Gastrocnemius medialis (tissue), 4 donors: ENCODE data around the gene HK3. TPM values are rescaled to one million over a fixed set of nuclear protein-coding genes. Genes with fewer than 3 reads are reported as not detected.

Source experiments
- ATAC-seq, 2 donors: fragments of 150-250 bp; one replicate each; pipeline ENCODE4 v1.9.1; 2016
- DNase-seq, 2 donors: peaks; one replicate each; pipeline ENCODE4 v3.0.0-alpha.2; 2019
- H3K27ac ChIP-seq, 4 donors: fragments of 200-600 bp; sonication (generic); 1 replicate in 1 of 4; 2 replicates in 3 of 4; pipeline ENCODE4 v1.5.1; 2016 to 2018; ENCODE audit warnings: mild to moderate bottlenecking in 2 of 4, moderate library complexity in 1 of 4
- H3K27me3 ChIP-seq, 3 donors: fragments of 200-600 bp; sonication (generic) in 2 of 3; 1 replicate in 1 of 3; 2 replicates in 2 of 3; pipeline versions ENCODE4 v1.5.1 to v1.6.0; 2016 to 2019; ENCODE audit warnings: mild to moderate bottlenecking in 1 of 3, moderate library complexity in 1 of 3
- H3K36me3 ChIP-seq, 2 donors: fragments of 200-600 bp; sonication (generic) in 1 of 2; one replicate each; pipeline ENCODE4 v1.5.1; 2017 to 2018
- H3K4me1 ChIP-seq, 2 donors: fragments of 200-600 bp; sonication (generic) in 1 of 2; one replicate each; pipeline ENCODE4 v1.5.1; 2016 to 2017; ENCODE audit warnings: mild to moderate bottlenecking in 2 of 2
- H3K4me3 ChIP-seq, 4 donors: fragments of 200-600 bp; sonication (generic) in 3 of 4; 1 replicate in 1 of 4; 2 replicates in 3 of 4; pipeline ENCODE4 v1.5.1; 2016 to 2019; ENCODE audit warnings: mild to moderate bottlenecking in 2 of 4
- H3K9me3 ChIP-seq, 3 donors: fragments of 200-600 bp; sonication (generic) in 2 of 3; 1 replicate in 1 of 3; 2 replicates in 2 of 3; pipeline ENCODE4 v1.5.1; 2016 to 2019
- POLR2A ChIP-seq, 2 donors: fragments of 450-650 bp; IDR thresholded peaks; one replicate each; pipeline ENCODE4 v1.6.1; 2017; ENCODE audit warnings: antibody characterized with exemption in 2 of 2, mild to moderate bottlenecking in 2 of 2, moderate library complexity in 2 of 2
- in situ Hi-C, 4 donors: fragments of 200-750 bp; cut with MboI; loops; one replicate each; pipeline versions ENCODE4 v1.15.0 to v1.8.0; 2017; ENCODE audit warnings: low sequenced_read_pairs in 4 of 4
- intact Hi-C: fragments of 100-400 bp; cut with DNase I; formaldehyde crosslinking; loops from one replicate; pipeline ENCODE4 v1.15.1; 2023; ENCODE audit warnings: low total_unique reads
- total RNA-seq, 4 donors: library from RNA; depleted of rRNA; stranded (reverse); fragments of >200 nt; gene quantifications; one replicate each; pipeline versions ENCODE4 v1.1.0 to v1.2.3, GENCODE V29; 2016
- TF ChIP-seq, protein P1 (sequence below), 5 experiments: fragments of 450-650 bp in 3 of 5; fragments of 200-600 bp in 2 of 5; sonication (generic) in 2 of 5; IDR thresholded peaks in 4 of 5; conservative IDR thresholded peaks in 1 of 5; 1 replicate in 4 of 5; 2 replicates in 1 of 5; pipeline ENCODE4 v1.5.1; 2016 to 2019; ENCODE audit warnings: antibody characterized with exemption in 5 of 5, mild to moderate bottlenecking in 3 of 5, moderate library complexity in 3 of 5

Gene HK3
- total RNA-seq, 4 donors from 2014 or later: 0.53 to 2.6 (median 2.4) TPM

GRCh38 chr5:176901260-176902101 lies 2.3 kb upstream of the HK3 start:
- Histone ChIP-seq H3K9me3 (no peaks in the 10 kb centered on the region), H3K4me3 (no peak overlapping the region), H3K36me3 (peaks cover 0 to 40% of the 10 kb centered on the region in 2 donors), H3K27ac (no peak overlapping the region), H3K4me1 (no peaks in the 10 kb centered on the region), H3K27me3 (no peaks in the 10 kb centered on the region)
- ATAC-seq (no peak), DNase-seq (no peak)
- intact Hi-C loops (no loop called here), in situ Hi-C loops (no loop called here)
- TF ChIP-seq POLR2A (IDR thresholded peaks at IDR 0.05): no peak
- TF ChIP-seq, protein P1, sequence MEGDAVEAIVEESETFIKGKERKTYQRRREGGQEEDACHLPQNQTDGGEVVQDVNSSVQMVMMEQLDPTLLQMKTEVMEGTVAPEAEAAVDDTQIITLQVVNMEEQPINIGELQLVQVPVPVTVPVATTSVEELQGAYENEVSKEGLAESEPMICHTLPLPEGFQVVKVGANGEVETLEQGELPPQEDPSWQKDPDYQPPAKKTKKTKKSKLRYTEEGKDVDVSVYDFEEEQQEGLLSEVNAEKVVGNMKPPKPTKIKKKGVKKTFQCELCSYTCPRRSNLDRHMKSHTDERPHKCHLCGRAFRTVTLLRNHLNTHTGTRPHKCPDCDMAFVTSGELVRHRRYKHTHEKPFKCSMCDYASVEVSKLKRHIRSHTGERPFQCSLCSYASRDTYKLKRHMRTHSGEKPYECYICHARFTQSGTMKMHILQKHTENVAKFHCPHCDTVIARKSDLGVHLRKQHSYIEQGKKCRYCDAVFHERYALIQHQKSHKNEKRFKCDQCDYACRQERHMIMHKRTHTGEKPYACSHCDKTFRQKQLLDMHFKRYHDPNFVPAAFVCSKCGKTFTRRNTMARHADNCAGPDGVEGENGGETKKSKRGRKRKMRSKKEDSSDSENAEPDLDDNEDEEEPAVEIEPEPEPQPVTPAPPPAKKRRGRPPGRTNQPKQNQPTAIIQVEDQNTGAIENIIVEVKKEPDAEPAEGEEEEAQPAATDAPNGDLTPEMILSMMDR (IDR thresholded peaks at IDR 0.05 in 4 of 5, conservative IDR thresholded peaks at IDR 0.05 in 1 of 5): no peak

GRCh38 chr5:176900780-176901204 lies 1.6 kb upstream of the HK3 start:
- Histone ChIP-seq H3K9me3 (no peaks in the 10 kb centered on the region), H3K27me3 (no peaks in the 10 kb centered on the region), H3K27ac (no peak overlapping the region), H3K36me3 (peaks cover 0 to 33% of the 10 kb centered on the region in 2 donors), H3K4me1 (no peaks in the 10 kb centered on the region), H3K4me3 (no peak overlapping the region)
- DNase-seq (no peak), ATAC-seq (no peak)
- in situ Hi-C loops: no loop called here
- intact Hi-C loops: no loop called here
- no peak for TF ChIP-seq POLR2A (IDR thresholded peaks at IDR 0.05)
- TF ChIP-seq, protein P1 (IDR thresholded peaks at IDR 0.05 in 4 of 5, conservative IDR thresholded peaks at IDR 0.05 in 1 of 5): no peak

- H3K4me3 ChIP-seq: no peak overlapping the region
- no peaks in the 10 kb centered on the region for H3K4me1 ChIP-seq
- no peaks in the 10 kb centered on the region for H3K9me3 ChIP-seq
- DNase-seq: no peak
- no peak overlapping the region for H3K27ac ChIP-seq
- no peak for ATAC-seq
- intact Hi-C loops: no loop called here
- TF ChIP-seq, protein P1 (IDR thresholded peaks at IDR 0.05 in 4 of 5, conservative IDR thresholded peaks at IDR 0.05 in 1 of 5): no peak
- no peak for TF ChIP-seq POLR2A (IDR thresholded peaks at IDR 0.05)
- in situ Hi-C loops: no loop called here
- H3K27me3 ChIP-seq: no peaks in the 10 kb centered on the region
- H3K36me3 ChIP-seq: peaks cover 0 to 27% of the 10 kb centered on the region in 2 donors
These were observed 1.0 kb upstream of the HK3 start for GRCh38 chr5:176899946-176900779.

GRCh38 chr5:176897263-176897662 lies 1.9 kb downstream of the HK3 start:
- no peak overlapping the region for H3K27ac ChIP-seq
- DNase-seq: no peak
- no peaks in the 10 kb centered on the region for H3K27me3 ChIP-seq
- no peak for ATAC-seq
- no peaks in the 10 kb centered on the region for H3K36me3 ChIP-seq
- H3K9me3 ChIP-seq: no peaks in the 10 kb centered on the region
- H3K4me1 ChIP-seq: no peaks in the 10 kb centered on the region
- in situ Hi-C loops: no loop called here
- no peak overlapping the region for H3K4me3 ChIP-seq
- TF ChIP-seq POLR2A (IDR thresholded peaks at IDR 0.05): no peak
- TF ChIP-seq, protein P1 (IDR thresholded peaks at IDR 0.05 in 4 of 5, conservative IDR thresholded peaks at IDR 0.05 in 1 of 5): no peak
- intact Hi-C loops: no loop called here
